Fibroblast of peridontal ligament (primary cell): ENCODE data around the gene ACBD5.
"Not testable (repeated sequence)": the region's sequence is repeated elsewhere in the genome, so short reads cannot be mapped to it uniquely, and the experiment has no call there.

ENCODE experiments used
- DNase-seq: peaks from one replicate; pipeline ENCODE4 v3.0.0-alpha.2; 2010; ENCODE audit errors: extremely low read depth

Gene ACBD5

GRCh38 chr10:27241010-27241651 lies 534 bp upstream of the ACBD5 start:
- DNase-seq: peak; percentile 15

- DNase-seq: not testable (repeated sequence)
These were observed 3.1 kb downstream of the ACBD5 start for GRCh38 chr10:27237531-27237930.

- DNase-seq: not testable (repeated sequence)
These were observed 3.9 kb downstream of the ACBD5 start for GRCh38 chr10:27236589-27237128.

GRCh38 chr10:27235706-27236105 lies 4.9 kb downstream of the ACBD5 start:
- DNase-seq: no peak

GRCh38 chr10:27230022-27230421 lies 10.6 kb downstream of the ACBD5 start:
- no peak for DNase-seq

GRCh38 chr10:27225642-27226257 lies 14.8 kb downstream of the ACBD5 start:
- DNase-seq: no peak

GRCh38 chr10:27225011-27225590 lies 15.5 kb downstream of the ACBD5 start:
- DNase-seq: no peak

GRCh38 chr10:27223964-27224363 lies 16.6 kb downstream of the ACBD5 start:
- DNase-seq: peak; percentile 43

GRCh38 chr10:27207350-27207749 lies 33.2 kb downstream of the ACBD5 start:
- DNase-seq: no peak

GRCh38 chr10:27203806-27204205 lies 36.8 kb downstream of the ACBD5 start:
- DNase-seq: no peak

GRCh38 chr10:27197980-27198620 lies 42.5 kb downstream of the ACBD5 start:
- peak; percentile 57 for DNase-seq

- DNase-seq: peak; percentile 98
These were observed 48.3 kb downstream of the ACBD5 start for GRCh38 chr10:27192284-27192683.

- DNase-seq: no peak
These were observed 50.1 kb downstream of the ACBD5 start for GRCh38 chr10:27190508-27190907.

- DNase-seq: no peak
These were observed 51.7 kb downstream of the ACBD5 start for GRCh38 chr10:27188897-27189296.

GRCh38 chr10:27188259-27188658 lies 52.3 kb downstream of the ACBD5 start:
- no peak for DNase-seq

- DNase-seq: no peak
These were observed 70.7 kb downstream of the ACBD5 start for GRCh38 chr10:27169849-27170248.

GRCh38 chr10:27158421-27158820 lies 82.2 kb downstream of the ACBD5 start:
- DNase-seq: no peak

- peak; percentile 8 for DNase-seq
These were observed 83.4 kb downstream of the ACBD5 start for GRCh38 chr10:27157150-27157549.

- DNase-seq: not testable (repeated sequence)
These were observed 84.0 kb downstream of the ACBD5 start for GRCh38 chr10:27156566-27156965.

GRCh38 chr10:27155066-27155754 lies 85.4 kb downstream of the ACBD5 start, which contains the start of gene MASTL:
Gene MASTL, plus strand, starts transcription at chr10:27155352. Its CDS starts 75 bp downstream, at chr10:27155427.
- DNase-seq: peak; percentile 93

GRCh38 chr10:27153845-27154193 lies 86.8 kb downstream of the ACBD5 start:
- peak; percentile 30 for DNase-seq

- DNase-seq: no peak
These were observed 87.3 kb downstream of the ACBD5 start for GRCh38 chr10:27153329-27153728.
